Nephron (organoid): ENCODE data around the gene FAM174B.

Experiments used
- H3K27ac Mint-ChIP-seq, 3 experiments: 2 replicates each; pipeline ENCODE4 v1.8.0; 2020; ENCODE audit warnings: mixed read lengths in 3 of 3, mild to moderate bottlenecking in 2 of 3, moderate library complexity in 1 of 3
- H3K27me3 Mint-ChIP-seq: 2 replicates; pipeline ENCODE4 v1.8.0; 2021; ENCODE audit warnings: low read depth, mild to moderate bottlenecking, moderate library complexity, mixed read lengths
- H3K36me3 Mint-ChIP-seq: 2 replicates; pipeline ENCODE4 v1.8.0; 2020; ENCODE audit warnings: low read depth, mixed read lengths
- H3K4me1 Mint-ChIP-seq: 2 replicates; pipeline ENCODE4 v1.8.0; 2020; ENCODE audit warnings: mixed read lengths
- H3K4me3 Mint-ChIP-seq, 3 experiments: 2 replicates each; pipeline ENCODE4 v1.8.0; 2020; ENCODE audit warnings: mild to moderate bottlenecking in 3 of 3, mixed read lengths in 3 of 3, moderate library complexity in 2 of 3
- H3K9me3 Mint-ChIP-seq: 2 replicates; pipeline ENCODE4 v1.8.0; 2020; ENCODE audit warnings: mixed read lengths
- TF ChIP-seq, protein P1 (sequence below), 3 experiments: fragments of 200-600 bp; sonication (generic); IDR thresholded peaks; one replicate each; pipeline ENCODE4 v1.5.0; 2021; ENCODE audit warnings: antibody characterized with exemption in 3 of 3; ENCODE audit not compliant: unreplicated experiment in 3 of 3

FAM174B gene

DNA sequence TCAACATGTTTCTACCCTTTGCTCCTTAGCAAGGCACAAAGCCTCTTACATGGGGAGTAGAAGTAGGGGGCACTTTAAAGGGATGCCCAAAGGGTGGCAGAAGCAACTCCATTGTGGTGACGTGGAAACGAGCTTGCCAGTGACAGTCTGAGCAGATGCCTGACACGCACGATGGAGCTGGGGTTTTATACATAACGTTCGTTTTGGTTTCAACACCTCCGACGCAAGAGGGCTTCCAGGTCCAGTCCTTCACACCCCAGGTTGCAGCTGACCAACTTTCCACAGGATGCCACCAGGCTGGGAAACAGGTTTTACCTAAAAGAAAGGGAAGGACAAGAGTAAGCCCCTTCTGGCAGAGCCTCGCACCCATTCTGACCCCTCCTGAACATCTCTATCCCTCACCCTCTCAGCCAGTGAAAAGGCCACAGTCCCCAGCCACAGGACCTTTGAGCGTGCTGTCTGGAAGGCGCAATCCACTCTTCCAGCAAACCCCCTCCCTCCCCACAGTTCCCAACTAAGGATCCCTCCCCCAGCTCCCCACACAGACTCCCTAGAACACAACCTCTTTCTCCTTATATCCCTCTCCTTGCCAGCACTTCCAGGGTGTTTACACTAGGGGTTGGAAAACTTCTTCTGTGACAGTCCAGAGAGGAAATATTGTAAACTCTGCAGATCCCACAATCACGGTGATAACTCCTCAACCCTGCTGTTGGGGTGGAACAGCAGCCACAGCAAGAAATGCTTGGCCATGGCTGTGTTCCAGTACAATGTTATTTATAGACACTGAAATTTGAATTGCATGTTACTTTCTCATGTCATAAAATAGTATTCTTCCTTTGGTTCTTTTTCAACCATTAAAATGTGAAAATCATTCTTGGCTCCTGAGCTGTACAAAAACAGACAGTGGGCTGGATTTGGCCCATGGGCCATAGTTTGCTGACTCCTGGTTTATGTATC, 36.2 kb downstream of the FAM174B start:
- Mint-ChIP-seq H3K27me3 (peaks cover 4% of the 10 kb centered on the region), H3K36me3 (peaks cover 3% of the 10 kb centered on the region), H3K9me3 (no peaks in the 10 kb centered on the region), H3K4me3 (peak overlapping the region in 2 of 3 experiments; percentile 9 to 57), H3K4me1 (peaks cover 86% of the 10 kb centered on the region), H3K27ac (peak overlapping the region; percentile 91 to 94 (median 93))
- TF ChIP-seq, protein P1, sequence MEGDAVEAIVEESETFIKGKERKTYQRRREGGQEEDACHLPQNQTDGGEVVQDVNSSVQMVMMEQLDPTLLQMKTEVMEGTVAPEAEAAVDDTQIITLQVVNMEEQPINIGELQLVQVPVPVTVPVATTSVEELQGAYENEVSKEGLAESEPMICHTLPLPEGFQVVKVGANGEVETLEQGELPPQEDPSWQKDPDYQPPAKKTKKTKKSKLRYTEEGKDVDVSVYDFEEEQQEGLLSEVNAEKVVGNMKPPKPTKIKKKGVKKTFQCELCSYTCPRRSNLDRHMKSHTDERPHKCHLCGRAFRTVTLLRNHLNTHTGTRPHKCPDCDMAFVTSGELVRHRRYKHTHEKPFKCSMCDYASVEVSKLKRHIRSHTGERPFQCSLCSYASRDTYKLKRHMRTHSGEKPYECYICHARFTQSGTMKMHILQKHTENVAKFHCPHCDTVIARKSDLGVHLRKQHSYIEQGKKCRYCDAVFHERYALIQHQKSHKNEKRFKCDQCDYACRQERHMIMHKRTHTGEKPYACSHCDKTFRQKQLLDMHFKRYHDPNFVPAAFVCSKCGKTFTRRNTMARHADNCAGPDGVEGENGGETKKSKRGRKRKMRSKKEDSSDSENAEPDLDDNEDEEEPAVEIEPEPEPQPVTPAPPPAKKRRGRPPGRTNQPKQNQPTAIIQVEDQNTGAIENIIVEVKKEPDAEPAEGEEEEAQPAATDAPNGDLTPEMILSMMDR (IDR thresholded peaks at IDR 0.05; ENCODE audit: unreplicated experiment in 3 of 3), result no peak

DNA sequence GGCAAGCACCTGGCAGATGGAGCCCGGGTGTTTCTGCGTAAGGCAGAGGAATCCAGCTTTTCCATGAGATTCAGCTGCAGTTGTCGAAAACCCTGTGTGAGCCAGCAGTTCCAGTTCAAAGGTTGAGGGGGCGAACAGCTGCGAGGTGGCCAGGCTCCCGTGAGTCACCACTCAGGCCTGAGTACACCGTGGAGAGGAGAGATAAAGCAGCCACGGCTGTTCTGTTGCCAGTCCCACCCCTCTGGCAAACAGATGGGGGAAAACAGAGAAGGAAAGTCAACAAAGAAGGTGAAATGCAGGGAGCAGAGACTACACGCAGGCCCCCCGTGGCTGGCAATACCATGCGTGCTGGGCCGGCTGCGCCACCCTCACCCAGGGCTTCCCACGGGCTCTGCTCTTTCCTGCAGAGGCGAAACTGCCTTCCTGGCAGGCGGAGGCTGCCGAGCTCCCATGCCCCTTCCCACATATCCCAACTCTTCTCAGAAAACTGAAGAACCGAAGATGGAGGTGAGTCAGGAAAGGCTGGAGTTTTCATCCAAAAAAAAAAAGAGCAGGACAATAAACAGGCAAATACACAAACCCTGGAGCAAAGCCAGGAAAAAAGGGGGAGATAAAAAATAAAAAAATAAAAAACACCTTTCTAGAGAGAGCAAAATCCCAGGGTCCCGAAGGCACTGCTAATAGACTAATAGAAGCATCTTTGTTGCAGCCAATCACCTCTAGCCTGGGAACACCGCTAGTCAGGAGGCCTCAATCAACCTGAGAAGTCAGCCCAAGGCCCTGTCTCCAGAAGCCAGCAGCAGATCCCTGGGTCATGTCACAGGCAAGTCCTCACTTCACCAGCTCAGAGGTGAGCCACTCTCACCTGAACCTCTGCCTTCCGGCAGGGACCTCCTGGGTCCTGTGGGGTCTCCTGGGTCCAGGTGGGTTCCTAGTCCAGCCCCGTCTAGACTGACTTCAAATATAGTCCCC, 37.7 kb downstream of the FAM174B start:
- H3K36me3 Mint-ChIP-seq, result peaks cover 3% of the 10 kb centered on the region
- TF ChIP-seq, protein P1 (IDR thresholded peaks at IDR 0.05; ENCODE audit: unreplicated experiment in 3 of 3), result no peak
- H3K27me3 Mint-ChIP-seq, result no peaks in the 10 kb centered on the region
- H3K9me3 Mint-ChIP-seq, result no peaks in the 10 kb centered on the region
- peak overlapping the region in 1 of 3 experiments; percentile 71 for H3K4me3 Mint-ChIP-seq
- peak overlapping the region; percentile 70 to 95 (median 93) for H3K27ac Mint-ChIP-seq
- peaks cover 78% of the 10 kb centered on the region for H3K4me1 Mint-ChIP-seq

DNA sequence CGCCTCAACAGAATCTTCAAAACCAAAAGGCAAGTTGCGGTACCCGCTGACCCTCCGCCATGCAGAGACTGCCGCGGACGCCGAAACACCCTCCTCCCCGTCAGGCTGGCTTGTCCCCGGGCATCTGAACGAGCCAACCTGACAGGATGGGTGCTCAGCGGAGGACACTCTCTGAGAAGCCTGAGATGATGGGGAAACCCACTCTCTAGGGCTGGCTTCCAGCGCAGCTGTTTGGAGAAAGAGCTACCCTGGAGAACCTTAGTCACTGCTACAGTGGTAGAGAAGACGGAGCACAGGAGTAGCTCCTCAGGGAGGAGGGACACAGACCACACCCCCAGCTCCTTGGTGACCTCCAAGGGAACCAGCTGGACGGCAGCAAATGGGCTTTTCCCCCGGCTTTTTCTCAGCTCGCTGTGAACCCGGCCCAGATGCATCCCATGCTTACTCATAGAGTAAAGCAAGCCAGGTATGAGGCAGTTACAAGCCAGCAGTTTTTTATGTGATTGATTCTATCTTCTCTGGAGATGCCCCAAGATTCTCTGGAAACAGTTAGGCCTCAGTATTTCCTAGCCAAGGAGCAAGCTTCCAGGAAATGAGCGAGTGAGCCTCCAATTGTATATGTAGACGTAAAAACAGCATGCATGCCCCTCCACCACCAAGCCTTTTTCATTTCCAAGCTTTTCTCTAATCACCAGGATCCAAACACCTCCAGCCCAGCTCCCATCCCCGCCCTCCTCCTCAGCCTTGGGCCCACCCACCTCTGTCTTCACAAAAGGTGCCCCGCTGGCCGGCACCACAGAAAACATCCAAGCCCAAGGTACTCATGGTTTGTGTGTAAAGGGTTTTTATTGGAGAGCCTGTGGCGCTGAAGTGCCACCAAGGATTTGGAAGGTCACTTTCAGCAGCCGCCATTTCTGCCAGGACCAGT, 38.7 kb downstream of the FAM174B start:
- peaks cover 3% of the 10 kb centered on the region for H3K36me3 Mint-ChIP-seq
- peaks cover 68% of the 10 kb centered on the region for H3K4me1 Mint-ChIP-seq
- H3K4me3 Mint-ChIP-seq, result peak overlapping the region in 2 of 3 experiments; percentile 46 to 71
- peak overlapping the region; percentile 70 to 95 (median 93) for H3K27ac Mint-ChIP-seq
- H3K27me3 Mint-ChIP-seq, result no peaks in the 10 kb centered on the region
- H3K9me3 Mint-ChIP-seq, result no peaks in the 10 kb centered on the region
- TF ChIP-seq, protein P1 (IDR thresholded peaks at IDR 0.05; ENCODE audit: unreplicated experiment in 3 of 3), result no peak

DNA sequence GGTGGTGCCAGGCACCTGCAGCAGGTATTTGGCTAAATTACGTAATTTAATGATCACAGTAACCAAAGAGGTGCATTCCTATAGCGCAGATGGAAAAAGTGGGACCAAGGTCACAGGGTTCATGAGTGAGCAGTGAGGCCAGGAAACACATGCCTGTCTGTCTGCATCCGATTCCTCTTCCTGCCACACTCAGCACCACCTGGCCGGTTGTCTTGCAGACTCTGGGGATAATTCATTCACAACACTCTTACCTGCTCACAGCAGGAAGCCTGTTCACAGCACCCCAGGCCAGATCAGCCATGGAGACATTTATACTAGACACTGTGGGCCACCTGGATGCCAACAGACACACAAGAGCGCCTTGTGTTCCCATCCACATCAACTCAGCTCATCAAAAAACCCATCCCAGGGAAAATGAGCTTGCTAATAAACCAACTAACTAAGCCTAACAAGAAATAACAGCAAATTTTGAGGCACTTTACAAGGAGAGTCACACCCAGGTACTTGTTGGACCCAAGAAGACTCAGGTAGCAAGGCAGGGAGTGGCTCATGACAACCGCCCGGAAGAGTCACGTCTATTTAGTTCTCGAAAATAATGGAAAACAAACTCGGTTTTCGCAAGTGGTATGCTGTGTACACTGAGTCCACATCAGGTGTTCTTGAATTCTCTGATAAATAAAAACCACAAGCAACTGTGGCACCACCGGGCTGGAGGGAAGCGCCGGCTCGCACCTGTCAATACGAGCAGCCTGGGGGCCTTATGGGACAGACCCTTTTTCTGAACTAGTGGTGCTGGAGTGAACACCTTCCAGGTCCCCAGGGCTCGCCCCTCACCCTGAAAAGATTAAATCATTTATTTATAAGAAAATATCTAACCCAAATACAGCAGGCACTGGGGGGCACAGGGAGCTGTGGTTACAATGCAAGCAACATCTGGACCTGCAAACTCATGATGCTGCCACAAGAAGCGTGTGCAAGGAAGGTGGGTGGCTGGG, 40.5 kb downstream of the FAM174B start:
- H3K36me3 Mint-ChIP-seq, result peaks cover 3% of the 10 kb centered on the region
- H3K4me1 Mint-ChIP-seq, result peaks cover 56% of the 10 kb centered on the region
- H3K9me3 Mint-ChIP-seq, result no peaks in the 10 kb centered on the region
- TF ChIP-seq, protein P1 (IDR thresholded peaks at IDR 0.05; ENCODE audit: unreplicated experiment in 3 of 3), result no peak
- no peaks in the 10 kb centered on the region for H3K27me3 Mint-ChIP-seq
- H3K4me3 Mint-ChIP-seq, result peak overlapping the region in 1 of 3 experiments; percentile 22
- H3K27ac Mint-ChIP-seq, result peak overlapping the region in 2 of 3 experiments; percentile 37 to 60
